HepG2 (cell line): ENCODE results near the gene PRIMA1. TPM values are rescaled to one million over a fixed set of nuclear protein-coding genes. Genes with fewer than 3 reads are reported as not detected.

Experiments
- ETV5 ChIP-seq: IDR thresholded peaks from 2 replicates; pipeline ENCODE4 v1.6.1; 2018; ENCODE audit warnings: missing biosample characterization, missing genetic modification reagents, inconsistent platforms, borderline replicate concordance
- FOXM1 ChIP-seq: sonication (generic); formaldehyde crosslinking; IDR thresholded peaks from 2 replicates; pipeline ENCODE4 v1.5.0; 2020; ENCODE audit warnings: missing genetic modification reagents
- GATAD1 ChIP-seq: IDR thresholded peaks from 2 replicates; pipeline ENCODE4 v1.6.1; 2016; ENCODE audit warnings: missing genetic modification reagents, missing compliant biosample characterization
- HDAC2 ChIP-seq: sonication (generic); formaldehyde crosslinking; IDR thresholded peaks from 2 replicates; pipeline ENCODE4 v1.4.0; 2020; ENCODE audit warnings: missing genetic modification reagents
- HNF4G ChIP-seq, 2 experiments: sonication (generic) in 1 of 2; formaldehyde crosslinking in 1 of 2; IDR thresholded peaks; 2 replicates each; pipeline versions ENCODE4 v1.4.0 to v1.6.1; 2011 to 2020; ENCODE audit warnings: borderline replicate concordance in 2 of 2, low read depth in 2 of 2, mild to moderate bottlenecking in 2 of 2, low read length in 1 of 2, missing genetic modification reagents in 1 of 2, moderate library complexity in 1 of 2
- HNRNPK ChIP-seq: fragments of 200-400 bp; formaldehyde crosslinking; IDR thresholded peaks from 2 replicates; pipeline ENCODE4 v1.6.1; 2018; ENCODE audit warnings: low read length, low read depth, moderate library complexity, mild to moderate bottlenecking; ENCODE audit not compliant: poor library complexity, severe bottlenecking
- MED1 ChIP-seq: sonication (generic); formaldehyde crosslinking; IDR thresholded peaks from 2 replicates; pipeline ENCODE4 v1.4.0; 2020; ENCODE audit warnings: missing genetic modification reagents
- MLLT10 ChIP-seq: sonication (generic); formaldehyde crosslinking; IDR thresholded peaks from 2 replicates; pipeline ENCODE4 v1.4.0; 2020; ENCODE audit warnings: missing genetic modification reagents
- POLR2A ChIP-seq, 2 experiments: IDR thresholded peaks; 2 replicates each; pipeline ENCODE4 v1.6.1; 2011; ENCODE audit warnings: low read depth in 2 of 2, low read length in 2 of 2, mild to moderate bottlenecking in 1 of 2, moderate library complexity in 1 of 2; ENCODE audit not compliant: insufficient read depth in 1 of 2
- SIN3A ChIP-seq: IDR thresholded peaks from 2 replicates; pipeline ENCODE4 v1.6.1; 2011; ENCODE audit warnings: low read depth, mild to moderate bottlenecking, control low read depth, low read length, borderline replicate concordance
- SPEN ChIP-seq: sonication (generic); formaldehyde crosslinking; IDR thresholded peaks from 2 replicates; pipeline ENCODE4 v1.5.1; 2020; ENCODE audit warnings: low read depth, mild to moderate bottlenecking, missing genetic modification reagents
- TBX2 ChIP-seq: sonication (generic); formaldehyde crosslinking; IDR thresholded peaks from 2 replicates; pipeline ENCODE4 v1.5.0; 2020; ENCODE audit warnings: missing genetic modification reagents, mild to moderate bottlenecking, borderline replicate concordance
- THAP11 ChIP-seq: IDR thresholded peaks from 2 replicates; pipeline ENCODE4 v1.6.1; 2016; ENCODE audit warnings: missing biosample characterization, missing genetic modification reagents
- ZNF24 ChIP-seq: fragments of 450-650 bp; IDR thresholded peaks from 2 replicates; pipeline ENCODE4 v1.6.1; 2017; ENCODE audit warnings: antibody characterized with exemption, mild to moderate bottlenecking
- ZNF264 ChIP-seq: sonication (generic); formaldehyde crosslinking; IDR thresholded peaks from 2 replicates; pipeline ENCODE4 v1.4.0; 2020; ENCODE audit warnings: missing genetic modification reagents
- ZNF292 ChIP-seq: sonication (generic); formaldehyde crosslinking; IDR thresholded peaks from 2 replicates; pipeline ENCODE4 v1.8.1; 2022; ENCODE audit warnings: mild to moderate bottlenecking, low read depth, missing genetic modification reagents, borderline replicate concordance
- ZNF614 ChIP-seq: IDR thresholded peaks from 2 replicates; pipeline ENCODE4 v1.6.1; 2018; ENCODE audit warnings: missing biosample characterization, missing genetic modification reagents, inconsistent platforms, borderline replicate concordance
- ZNF879 ChIP-seq: sonication (generic); formaldehyde crosslinking; IDR thresholded peaks from 2 replicates; pipeline ENCODE4 v1.8.1; 2023; ENCODE audit warnings: missing genetic modification reagents
- polyA plus RNA-seq, 8 experiments: library from polyadenylated mRNA; depleted of rRNA in 3 of 8; stranded (reverse) in 7 of 8; unstranded in 1 of 8; fragments of >200 nt; fragmentation: Illumina TruSeq in 4 of 8; extraction: Trizol in 4 of 8; gene quantifications; 2 replicates each; pipeline versions ENCODE4 v1.2.1 to v1.2.3, GENCODE V29; 2011 to 2016; ENCODE audit warnings: low read depth in 4 of 8, missing spikeins in 1 of 8, mixed read lengths in 1 of 8; ENCODE audit not compliant: insufficient read depth in 1 of 8
- total RNA-seq, 5 experiments: library from RNA; depleted of rRNA; stranded (reverse); fragments of >200 nt; fragmentation: Illumina TruSeq; extraction: Trizol; gene quantifications; 2 replicates each; pipeline ENCODE4 v1.2.3, GENCODE V29; 2016; ENCODE audit warnings: low read depth in 1 of 5
- TF ChIP-seq, protein P1 (sequence below): sonication (generic); formaldehyde crosslinking; IDR thresholded peaks from 2 replicates; pipeline ENCODE4 v1.9.0; 2021; ENCODE audit warnings: mild to moderate bottlenecking, missing genetic modification reagents
- TF ChIP-seq, protein P2 (sequence below): sonication (generic); formaldehyde crosslinking; IDR thresholded peaks from 2 replicates; pipeline ENCODE4 v1.8.0; 2022; ENCODE audit warnings: mild to moderate bottlenecking, missing genetic modification reagents; ENCODE audit not compliant: insufficient replicate concordance

Gene PRIMA1
- total and polyA plus RNA-seq, 2 of the 13 experiments (the other 11 are each of a cell fraction or from before 2014, with no cell fraction given): 2.4 to 3.2 TPM

DNA sequence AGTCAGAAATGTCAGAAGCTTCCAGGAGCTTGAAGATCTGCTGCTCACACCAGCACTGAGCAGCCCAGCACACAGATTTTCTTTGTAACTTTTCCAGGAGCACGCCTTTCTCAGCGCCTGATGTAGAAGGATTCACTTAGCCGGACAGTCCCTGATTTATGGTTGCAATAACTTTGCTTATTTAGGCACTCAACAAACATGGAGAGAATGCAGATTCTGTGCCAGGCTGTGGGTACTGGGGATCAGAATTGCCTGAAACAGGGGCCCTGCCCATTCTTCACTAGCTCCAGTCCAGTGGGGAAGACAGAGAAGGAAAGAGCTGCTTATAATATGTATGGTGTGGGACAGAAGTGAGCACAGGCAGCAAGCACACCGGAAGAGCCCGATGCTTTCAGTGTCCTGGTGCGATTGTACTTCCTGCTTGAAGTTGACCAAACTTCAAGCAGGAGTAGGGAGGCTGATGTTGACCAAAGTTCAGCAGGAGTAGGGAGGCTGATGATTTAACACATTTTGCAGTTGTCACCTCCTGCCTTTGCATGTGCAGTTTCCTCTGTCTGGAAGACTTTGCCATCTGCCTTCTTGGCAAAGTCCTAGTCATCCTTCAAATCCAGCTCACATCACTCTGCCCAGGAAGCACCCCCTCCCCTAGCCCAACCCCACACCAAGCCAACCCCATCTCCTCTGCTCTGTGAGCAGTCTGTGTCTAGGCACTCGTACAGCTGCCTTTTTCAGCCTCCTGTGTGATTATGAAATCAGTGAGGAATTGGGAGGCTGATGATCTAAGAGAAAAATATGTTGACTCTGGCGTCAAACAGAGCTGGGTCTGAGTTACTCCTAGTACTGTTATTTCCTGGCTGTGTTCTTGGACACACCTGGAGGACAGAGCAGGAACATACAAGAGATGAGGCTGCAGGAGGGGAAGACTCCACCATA is 12.0 kb upstream of the PRIMA1 start (continued):
- peak; percentile 54; the same call in 1 of the 2 replicates for TF ChIP-seq GATAD1
- TF ChIP-seq ETV5 (CRISPR knock-in tag): peak; percentile 84
- TF ChIP-seq HDAC2 (CRISPR knock-in tag): 0 out of 2 replicates have a peak, but pooled peaks have one; percentile 11
- peak; percentile 25; the same call in 1 of the 2 replicates for TF ChIP-seq TBX2 (CRISPR knock-in tag)
- TF ChIP-seq ZNF292 (CRISPR knock-in tag): peak; percentile 57
- TF ChIP-seq HNF4G (IDR thresholded peaks at IDR 0.05; ENCODE audit: borderline replicate concordance, low read depth, low read length): no peak
- peak; percentile 54; the same call in 1 of the 2 replicates for TF ChIP-seq HNF4G (CRISPR knock-in tag; IDR thresholded peaks at IDR 0.05; ENCODE audit: borderline replicate concordance, low read depth)
- TF ChIP-seq THAP11 (CRISPR knock-in tag): peak; percentile 56; the same call in 1 of the 2 replicates
- 0 out of 2 replicates have a peak, but pooled peaks have one; percentile 9 for TF ChIP-seq ZNF264 (CRISPR knock-in tag)
- TF ChIP-seq SIN3A: no peak
- TF ChIP-seq FOXM1 (CRISPR knock-in tag): no peak
- peak in 1 of 2 experiments; percentile 41; a peak in 1 of 4 replicates for TF ChIP-seq POLR2A (IDR thresholded peaks at IDR 0.05; ENCODE audit: insufficient read depth in 1 of 2, low read depth in 2 of 2, low read length in 2 of 2)
- TF ChIP-seq, protein P1, sequence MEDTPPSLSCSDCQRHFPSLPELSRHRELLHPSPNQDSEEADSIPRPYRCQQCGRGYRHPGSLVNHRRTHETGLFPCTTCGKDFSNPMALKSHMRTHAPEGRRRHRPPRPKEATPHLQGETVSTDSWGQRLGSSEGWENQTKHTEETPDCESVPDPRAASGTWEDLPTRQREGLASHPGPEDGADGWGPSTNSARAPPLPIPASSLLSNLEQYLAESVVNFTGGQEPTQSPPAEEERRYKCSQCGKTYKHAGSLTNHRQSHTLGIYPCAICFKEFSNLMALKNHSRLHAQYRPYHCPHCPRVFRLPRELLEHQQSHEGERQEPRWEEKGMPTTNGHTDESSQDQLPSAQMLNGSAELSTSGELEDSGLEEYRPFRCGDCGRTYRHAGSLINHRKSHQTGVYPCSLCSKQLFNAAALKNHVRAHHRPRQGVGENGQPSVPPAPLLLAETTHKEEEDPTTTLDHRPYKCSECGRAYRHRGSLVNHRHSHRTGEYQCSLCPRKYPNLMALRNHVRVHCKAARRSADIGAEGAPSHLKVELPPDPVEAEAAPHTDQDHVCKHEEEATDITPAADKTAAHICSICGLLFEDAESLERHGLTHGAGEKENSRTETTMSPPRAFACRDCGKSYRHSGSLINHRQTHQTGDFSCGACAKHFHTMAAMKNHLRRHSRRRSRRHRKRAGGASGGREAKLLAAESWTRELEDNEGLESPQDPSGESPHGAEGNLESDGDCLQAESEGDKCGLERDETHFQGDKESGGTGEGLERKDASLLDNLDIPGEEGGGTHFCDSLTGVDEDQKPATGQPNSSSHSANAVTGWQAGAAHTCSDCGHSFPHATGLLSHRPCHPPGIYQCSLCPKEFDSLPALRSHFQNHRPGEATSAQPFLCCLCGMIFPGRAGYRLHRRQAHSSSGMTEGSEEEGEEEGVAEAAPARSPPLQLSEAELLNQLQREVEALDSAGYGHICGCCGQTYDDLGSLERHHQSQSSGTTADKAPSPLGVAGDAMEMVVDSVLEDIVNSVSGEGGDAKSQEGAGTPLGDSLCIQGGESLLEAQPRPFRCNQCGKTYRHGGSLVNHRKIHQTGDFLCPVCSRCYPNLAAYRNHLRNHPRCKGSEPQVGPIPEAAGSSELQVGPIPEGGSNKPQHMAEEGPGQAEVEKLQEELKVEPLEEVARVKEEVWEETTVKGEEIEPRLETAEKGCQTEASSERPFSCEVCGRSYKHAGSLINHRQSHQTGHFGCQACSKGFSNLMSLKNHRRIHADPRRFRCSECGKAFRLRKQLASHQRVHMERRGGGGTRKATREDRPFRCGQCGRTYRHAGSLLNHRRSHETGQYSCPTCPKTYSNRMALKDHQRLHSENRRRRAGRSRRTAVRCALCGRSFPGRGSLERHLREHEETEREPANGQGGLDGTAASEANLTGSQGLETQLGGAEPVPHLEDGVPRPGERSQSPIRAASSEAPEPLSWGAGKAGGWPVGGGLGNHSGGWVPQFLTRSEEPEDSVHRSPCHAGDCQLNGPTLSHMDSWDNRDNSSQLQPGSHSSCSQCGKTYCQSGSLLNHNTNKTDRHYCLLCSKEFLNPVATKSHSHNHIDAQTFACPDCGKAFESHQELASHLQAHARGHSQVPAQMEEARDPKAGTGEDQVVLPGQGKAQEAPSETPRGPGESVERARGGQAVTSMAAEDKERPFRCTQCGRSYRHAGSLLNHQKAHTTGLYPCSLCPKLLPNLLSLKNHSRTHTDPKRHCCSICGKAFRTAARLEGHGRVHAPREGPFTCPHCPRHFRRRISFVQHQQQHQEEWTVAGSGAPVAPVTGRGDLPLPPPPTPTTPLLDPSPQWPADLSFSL (CRISPR knock-in tag): no peak
- TF ChIP-seq ZNF24: no peak
- TF ChIP-seq ZNF879 (CRISPR knock-in tag): no peak
- TF ChIP-seq MED1 (CRISPR knock-in tag): 0 out of 2 replicates have a peak, but pooled peaks have one; percentile 5
- TF ChIP-seq ZNF614 (CRISPR knock-in tag): 0 out of 2 replicates have a peak, but pooled peaks have one; percentile 34
- TF ChIP-seq SPEN (CRISPR knock-in tag): peak; percentile 28; the same call in 1 of the 2 replicates
- TF ChIP-seq MLLT10 (CRISPR knock-in tag): no peak
- no peak for TF ChIP-seq HNRNPK
- TF ChIP-seq, protein P2, sequence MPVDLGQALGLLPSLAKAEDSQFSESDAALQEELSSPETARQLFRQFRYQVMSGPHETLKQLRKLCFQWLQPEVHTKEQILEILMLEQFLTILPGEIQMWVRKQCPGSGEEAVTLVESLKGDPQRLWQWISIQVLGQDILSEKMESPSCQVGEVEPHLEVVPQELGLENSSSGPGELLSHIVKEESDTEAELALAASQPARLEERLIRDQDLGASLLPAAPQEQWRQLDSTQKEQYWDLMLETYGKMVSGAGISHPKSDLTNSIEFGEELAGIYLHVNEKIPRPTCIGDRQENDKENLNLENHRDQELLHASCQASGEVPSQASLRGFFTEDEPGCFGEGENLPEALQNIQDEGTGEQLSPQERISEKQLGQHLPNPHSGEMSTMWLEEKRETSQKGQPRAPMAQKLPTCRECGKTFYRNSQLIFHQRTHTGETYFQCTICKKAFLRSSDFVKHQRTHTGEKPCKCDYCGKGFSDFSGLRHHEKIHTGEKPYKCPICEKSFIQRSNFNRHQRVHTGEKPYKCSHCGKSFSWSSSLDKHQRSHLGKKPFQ (CRISPR knock-in tag): peak; percentile 89
